HepG2 (cell line): Measurements from ENCODE around the gene CCT3. TPM values are rescaled to one million over a fixed set of nuclear protein-coding genes. Genes with fewer than 3 reads are reported as not detected.

ENCODE experiments used
- ATF1 ChIP-seq: IDR thresholded peaks from 2 replicates; pipeline ENCODE4 v1.6.1; 2016; ENCODE audit warnings: mild to moderate bottlenecking, control low read depth
- ATF3 ChIP-seq: sonication (generic); formaldehyde crosslinking; IDR thresholded peaks from 2 replicates; pipeline ENCODE4 v1.4.0; 2020; ENCODE audit warnings: missing genetic modification reagents
- CAMTA2 ChIP-seq: sonication (generic); formaldehyde crosslinking; IDR thresholded peaks from 2 replicates; pipeline ENCODE4 v1.4.0; 2020; ENCODE audit warnings: mild to moderate bottlenecking, missing genetic modification reagents, borderline replicate concordance
- DPF2 ChIP-seq: sonication (generic); formaldehyde crosslinking; IDR thresholded peaks from 2 replicates; pipeline ENCODE4 v1.4.0; 2020; ENCODE audit warnings: mild to moderate bottlenecking, low read depth, missing genetic modification reagents, borderline replicate concordance
- HDAC1 ChIP-seq: sonication (generic); formaldehyde crosslinking; IDR thresholded peaks from 2 replicates; pipeline ENCODE4 v1.5.1; 2020; ENCODE audit warnings: mild to moderate bottlenecking, missing genetic modification reagents
- MXD1 ChIP-seq: sonication (generic); formaldehyde crosslinking; IDR thresholded peaks from 2 replicates; pipeline ENCODE4 v1.4.0; 2020; ENCODE audit warnings: mild to moderate bottlenecking, missing genetic modification reagents
- MXD3 ChIP-seq: IDR thresholded peaks from 2 replicates; pipeline ENCODE4 v1.6.1; 2016; ENCODE audit warnings: mild to moderate bottlenecking, missing biosample characterization, missing genetic modification reagents
- PBX2 ChIP-seq: IDR thresholded peaks from 2 replicates; pipeline ENCODE4 v1.6.1; 2016; ENCODE audit warnings: control low read depth
- PLSCR1 ChIP-seq: sonication (generic); formaldehyde crosslinking; IDR thresholded peaks from 2 replicates; pipeline ENCODE4 v1.5.0; 2020; ENCODE audit warnings: missing genetic modification reagents, mild to moderate bottlenecking, borderline replicate concordance
- POGK ChIP-seq: sonication (generic); formaldehyde crosslinking; conservative IDR thresholded peaks from 2 replicates; pipeline ENCODE4 v1.8.0; 2022; ENCODE audit warnings: mild to moderate bottlenecking, moderate library complexity, missing genetic modification reagents
- PRDM10 ChIP-seq: sonication (generic); formaldehyde crosslinking; IDR thresholded peaks from 2 replicates; pipeline ENCODE4 v1.4.0; 2020; ENCODE audit warnings: low read depth, missing genetic modification reagents
- SOX6 ChIP-seq, 2 experiments: fragments of 450-650 bp in 1 of 2; sonication (generic) in 1 of 2; formaldehyde crosslinking in 1 of 2; IDR thresholded peaks; 2 replicates each; pipeline versions ENCODE4 v1.4.0 to v1.6.1; 2017 to 2020; ENCODE audit warnings: antibody characterized with exemption in 1 of 2, mild to moderate bottlenecking in 1 of 2, missing genetic modification reagents in 1 of 2
- SP1 ChIP-seq, 2 experiments: fragments of 450-650 bp in 1 of 2; sonication (generic) in 1 of 2; formaldehyde crosslinking in 1 of 2; IDR thresholded peaks; 2 replicates each; pipeline versions ENCODE4 v1.4.0 to v1.6.1; 2016 to 2020; ENCODE audit warnings: missing genetic modification reagents in 1 of 2
- TOE1 ChIP-seq: sonication (generic); formaldehyde crosslinking; IDR thresholded peaks from 2 replicates; pipeline ENCODE4 v1.4.0; 2020; ENCODE audit warnings: mild to moderate bottlenecking, missing genetic modification reagents
- ZBTB42 ChIP-seq: sonication (generic); formaldehyde crosslinking; IDR thresholded peaks from 2 replicates; pipeline ENCODE4 v1.5.0; 2020; ENCODE audit warnings: mild to moderate bottlenecking, missing genetic modification reagents
- ZNF12 ChIP-seq: sonication (generic); formaldehyde crosslinking; IDR thresholded peaks from 2 replicates; pipeline ENCODE4 v1.5.0; 2020; ENCODE audit warnings: missing genetic modification reagents
- ZNF329 ChIP-seq: sonication (generic); formaldehyde crosslinking; IDR thresholded peaks from 2 replicates; pipeline ENCODE4 v1.9.0; 2021; ENCODE audit warnings: low read depth, mild to moderate bottlenecking, missing genetic modification reagents
- ZNF343 ChIP-seq: sonication (generic); formaldehyde crosslinking; IDR thresholded peaks from 2 replicates; pipeline ENCODE4 v1.4.0; 2020; ENCODE audit warnings: mild to moderate bottlenecking, missing genetic modification reagents
- polyA plus RNA-seq, 8 experiments: library from polyadenylated mRNA; depleted of rRNA in 3 of 8; stranded (reverse) in 7 of 8; unstranded in 1 of 8; fragments of >200 nt; fragmentation: Illumina TruSeq in 4 of 8; extraction: Trizol in 4 of 8; gene quantifications; 2 replicates each; pipeline versions ENCODE4 v1.2.1 to v1.2.3, GENCODE V29; 2011 to 2016; ENCODE audit warnings: low read depth in 4 of 8, missing spikeins in 1 of 8, mixed read lengths in 1 of 8; ENCODE audit not compliant: insufficient read depth in 1 of 8
- total RNA-seq, 5 experiments: library from RNA; depleted of rRNA; stranded (reverse); fragments of >200 nt; fragmentation: Illumina TruSeq; extraction: Trizol; gene quantifications; 2 replicates each; pipeline ENCODE4 v1.2.3, GENCODE V29; 2016; ENCODE audit warnings: low read depth in 1 of 5

Gene CCT3
- total and polyA plus RNA-seq, 2 of the 13 experiments (the other 11 are each of a cell fraction or from before 2014, with no cell fraction given): 319 to 615 TPM

- TF ChIP-seq SP1 (IDR thresholded peaks at IDR 0.05): no peak
- TF ChIP-seq SP1 (CRISPR knock-in tag; IDR thresholded peaks at IDR 0.05): peak; percentile 70; the same call in 1 of the 2 replicates
- TF ChIP-seq ZBTB42: 0 out of 2 replicates have a peak, but pooled peaks have one; percentile 58
- TF ChIP-seq MXD1 (CRISPR knock-in tag): peak; percentile 70
- TF ChIP-seq HDAC1: peak; percentile 89
- TF ChIP-seq TOE1 (CRISPR knock-in tag): no peak
- TF ChIP-seq POGK (CRISPR knock-in tag): peak; percentile 26; the same call in 1 of the 2 replicates
- TF ChIP-seq SOX6 (IDR thresholded peaks at IDR 0.05): no peak
- TF ChIP-seq SOX6 (CRISPR knock-in tag; IDR thresholded peaks at IDR 0.05): peak; percentile 23; the same call in 1 of the 2 replicates
- TF ChIP-seq ZNF329 (CRISPR knock-in tag): peak; percentile 65; the same call in 1 of the 2 replicates
- TF ChIP-seq CAMTA2 (CRISPR knock-in tag): 0 out of 2 replicates have a peak, but pooled peaks have one; percentile 79
- peak; percentile 86 for TF ChIP-seq ZNF343 (CRISPR knock-in tag)
- no peak for TF ChIP-seq PBX2 (CRISPR knock-in tag)
- TF ChIP-seq PLSCR1 (CRISPR knock-in tag): peak; percentile 75; the same call in 1 of the 2 replicates
- no peak for TF ChIP-seq ATF1 (CRISPR knock-in tag)
- TF ChIP-seq DPF2: 0 out of 2 replicates have a peak, but pooled peaks have one; percentile 14
- TF ChIP-seq ATF3 (CRISPR knock-in tag): peak; percentile 52; the same call in 1 of the 2 replicates
- 0 out of 2 replicates have a peak, but pooled peaks have one; percentile 10 for TF ChIP-seq PRDM10 (CRISPR knock-in tag)
- TF ChIP-seq ZNF12 (CRISPR knock-in tag): peak; percentile 41; the same call in 1 of the 2 replicates
- peak; percentile 85 for TF ChIP-seq MXD3 (CRISPR knock-in tag)
These were observed 31.0 kb upstream of the CCT3 start, which contains the start of gene RHBG (continued) for GRCh38 chr1:156368889-156369684.
